Activated CD8-positive, alpha-beta memory T cell treated with anti-CD3 and anti-CD28 coated beads, Interleukin-2, amount 50 U/mL, for 4 hours (primary cell): ENCODE data around the gene FANK1.
"Not testable (repeated sequence)": the region's sequence is repeated elsewhere in the genome, so short reads cannot be mapped to it uniquely, and the experiment has no call there.

Source experiments
- DNase-seq: peaks from one replicate; pipeline ENCODE4 v3.0.0-alpha.2; 2020

The FANK1 gene

GRCh38 chr10:125892402-125892801 lies 4.0 kb upstream of the FANK1 start:
- DNase-seq: not testable (repeated sequence)

DNA sequence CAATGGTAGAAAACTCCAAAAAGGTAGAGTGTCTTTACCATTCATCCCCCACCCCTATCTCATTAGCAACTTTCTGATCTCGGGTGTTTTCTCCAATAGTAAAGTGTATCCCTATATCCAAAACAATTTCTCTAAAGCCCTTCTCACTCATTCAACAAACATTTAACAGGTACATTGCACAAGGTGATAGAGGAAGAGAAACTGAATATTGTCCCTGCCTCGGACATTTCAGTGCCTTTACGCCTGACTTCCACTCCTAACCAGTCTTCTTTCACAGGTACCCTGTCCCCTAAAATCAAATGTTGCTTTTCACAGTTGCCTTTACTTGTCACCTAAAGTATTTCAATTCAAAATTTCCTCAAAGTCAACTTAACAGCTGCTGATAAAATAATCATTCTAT lies 2.2 kb upstream of the FANK1 start:
- not testable (repeated sequence) for DNase-seq

GRCh38 chr10:125895130-125896087 lies 955 bp upstream of the FANK1 start:
- peak; percentile 36 for DNase-seq

- not testable (repeated sequence) for DNase-seq
These were observed 953 bp downstream of the FANK1 start for GRCh38 chr10:125897317-125897716.

DNA sequence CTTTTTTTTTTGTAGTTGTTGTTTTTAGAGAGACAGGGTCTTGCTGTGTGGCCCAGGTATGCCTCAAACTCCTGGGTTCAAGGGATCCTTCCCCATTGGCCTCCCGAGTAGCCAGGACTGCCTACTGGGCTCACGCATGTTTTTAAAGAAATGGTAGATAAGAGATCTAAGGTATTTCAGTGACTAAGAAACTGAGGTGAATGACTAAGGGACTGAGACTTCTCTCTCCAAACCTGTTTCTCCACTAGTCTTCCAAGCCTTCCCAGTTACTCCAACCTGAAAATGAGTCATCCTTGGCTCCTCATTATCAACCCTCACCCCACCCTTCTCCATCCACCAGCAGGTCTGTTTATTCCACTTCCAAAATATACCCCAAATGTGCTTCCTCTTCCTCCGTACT lies 4.6 kb downstream of the FANK1 start:
- DNase-seq: not testable (repeated sequence)

DNA sequence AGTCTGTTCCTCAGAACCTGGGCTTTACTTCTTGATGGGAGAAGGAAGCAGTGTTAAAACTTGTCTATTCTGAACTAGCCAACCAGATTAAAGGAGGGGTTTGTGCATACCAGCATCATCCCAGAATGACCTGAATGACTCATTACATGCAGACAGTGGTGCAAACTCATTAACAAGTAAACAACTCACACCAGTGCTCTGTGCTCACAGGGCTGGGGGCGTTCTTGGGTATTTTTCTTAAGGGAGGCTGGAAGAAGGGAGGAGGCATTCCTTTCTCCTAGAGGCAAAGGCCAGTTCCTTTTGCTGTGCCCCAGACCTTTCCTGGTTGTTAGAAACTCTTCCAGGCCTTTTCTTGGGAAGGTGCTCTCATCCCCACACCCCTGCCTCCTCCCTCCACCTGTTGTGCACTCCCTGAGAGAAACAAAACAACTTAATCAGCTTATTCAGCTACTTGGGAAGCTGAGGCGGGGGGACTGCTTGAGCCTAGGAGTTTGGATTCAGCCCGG lies 6.8 kb downstream of the FANK1 start:
- not testable (repeated sequence) for DNase-seq

GRCh38 chr10:125905069-125905994 lies 9.0 kb downstream of the FANK1 start:
- DNase-seq: not testable (repeated sequence)

DNA sequence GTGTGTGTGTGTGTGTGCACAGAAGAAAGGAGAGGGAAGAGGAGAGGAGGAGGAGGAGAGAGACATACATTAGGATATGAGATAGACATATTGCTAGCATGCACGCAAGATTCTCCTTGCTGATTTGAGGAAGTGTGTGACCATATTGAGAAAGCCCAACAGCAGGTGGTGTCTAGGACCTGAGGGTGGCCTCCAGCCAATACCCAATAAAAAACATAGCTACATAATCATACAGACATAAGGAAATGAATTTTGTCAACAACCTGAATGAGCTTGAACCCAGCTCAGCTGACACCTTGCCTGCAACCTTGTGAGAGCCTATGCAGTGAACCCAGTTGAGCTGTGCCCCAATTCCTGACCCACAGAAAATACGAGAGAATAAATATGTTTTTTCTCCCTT lies 11.2 kb downstream of the FANK1 start:
- not testable (repeated sequence) for DNase-seq

DNA sequence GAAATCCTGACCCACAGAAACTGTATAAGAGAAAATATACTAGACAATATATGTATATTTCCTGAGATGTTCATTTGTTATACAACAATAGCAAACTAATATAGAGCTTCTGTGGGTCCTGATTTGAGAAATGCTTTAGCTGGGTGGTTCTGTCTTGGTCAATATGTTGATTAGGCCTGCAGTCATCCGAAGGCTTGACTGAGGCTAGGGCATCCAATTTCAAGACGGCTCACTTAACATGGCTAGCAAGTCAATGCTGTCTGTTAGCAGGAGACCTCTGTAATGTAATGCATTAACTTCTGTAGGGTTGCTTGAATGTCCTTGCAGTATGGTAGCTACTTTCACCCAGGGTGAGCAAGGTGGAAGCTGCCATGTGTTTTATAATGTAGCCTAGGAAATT lies 12.4 kb downstream of the FANK1 start:
- not testable (repeated sequence) for DNase-seq

DNA sequence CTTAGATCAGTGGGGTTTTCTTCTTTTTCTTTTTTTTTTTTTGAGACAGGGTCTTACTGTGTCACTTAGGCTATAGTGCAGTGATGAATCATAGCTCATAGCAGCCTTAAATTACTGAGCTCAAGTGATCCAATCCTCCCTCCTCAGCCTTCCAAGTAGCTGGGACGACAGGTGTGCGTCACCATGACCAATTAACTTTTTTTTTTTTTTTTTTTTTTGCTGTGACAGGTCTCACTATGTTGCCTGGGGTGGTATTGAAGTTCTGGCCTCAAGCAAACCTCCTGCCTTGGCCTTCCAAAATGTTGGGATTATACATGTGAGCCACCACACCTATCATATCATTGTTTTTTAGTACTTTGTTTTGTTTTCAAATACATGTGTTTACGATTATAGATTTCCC lies 13.1 kb downstream of the FANK1 start:
- DNase-seq: not testable (repeated sequence)

- DNase-seq: no peak
These were observed 14.8 kb downstream of the FANK1 start for GRCh38 chr10:125911145-125911544.

GRCh38 chr10:125911990-125912389 lies 15.6 kb downstream of the FANK1 start:
- DNase-seq: no peak

- DNase-seq: not testable (repeated sequence)
These were observed 16.9 kb downstream of the FANK1 start for GRCh38 chr10:125913277-125913676.

GRCh38 chr10:125916977-125917376 lies 20.6 kb downstream of the FANK1 start:
- no peak for DNase-seq

- not testable (repeated sequence) for DNase-seq
These were observed 21.5 kb downstream of the FANK1 start for GRCh38 chr10:125917704-125918361.

DNA sequence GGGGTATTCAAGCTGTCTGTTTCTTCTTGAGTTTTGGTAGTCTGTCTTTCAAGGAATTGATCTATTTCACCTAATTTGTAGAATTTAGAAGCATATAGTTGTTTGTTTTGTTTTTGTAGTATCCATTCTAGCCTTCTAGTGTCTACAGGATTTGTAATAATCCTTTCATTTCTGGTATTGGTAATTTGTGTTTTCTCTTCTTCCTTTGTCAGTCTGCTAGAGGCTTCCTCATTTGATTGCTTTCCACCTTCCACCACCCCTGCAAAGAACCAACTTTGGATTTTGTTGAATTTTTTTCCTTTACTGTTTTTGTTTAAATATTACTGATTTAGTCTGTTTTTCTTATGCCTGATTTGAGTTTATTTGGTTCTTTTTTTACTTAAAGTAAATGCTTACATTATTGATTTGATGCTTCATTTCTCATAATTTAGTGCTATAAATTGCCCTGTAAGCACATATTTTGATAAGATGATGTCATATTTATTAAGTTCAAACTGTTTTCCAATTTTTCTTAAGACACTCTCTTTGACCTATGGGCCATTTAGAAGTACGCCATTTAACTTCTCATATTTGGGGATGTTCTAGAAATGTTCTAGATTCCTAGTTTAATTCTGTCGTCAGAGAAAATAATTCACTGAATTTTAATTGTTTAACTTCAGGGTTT lies 25.4 kb downstream of the FANK1 start:
- DNase-seq: not testable (repeated sequence)

DNA sequence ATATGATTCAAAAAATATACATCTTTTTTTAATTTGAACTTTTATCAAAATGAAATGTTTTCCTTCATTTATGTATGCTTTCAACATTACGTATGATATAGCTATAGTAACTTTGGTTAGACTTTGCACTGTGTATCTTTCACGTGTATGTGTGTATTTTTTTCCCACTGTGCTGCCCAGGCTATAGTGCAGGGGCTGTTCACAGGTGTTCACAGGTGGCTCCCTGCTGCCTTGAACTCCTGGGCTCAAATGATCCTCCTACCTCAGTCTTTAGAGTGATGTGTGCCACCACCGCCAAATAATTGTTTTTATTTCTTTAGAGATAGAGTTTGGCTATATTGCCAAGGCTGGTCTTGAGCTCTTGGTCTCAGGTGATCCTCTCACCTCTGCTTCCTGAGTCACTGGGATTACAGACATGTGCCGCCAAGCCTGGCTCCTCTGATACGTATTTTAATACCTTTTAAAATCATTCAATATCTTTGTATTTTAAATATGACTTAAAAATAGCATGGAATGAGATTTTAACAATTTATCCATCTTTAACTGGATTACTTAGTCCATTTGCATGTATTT lies 29.0 kb downstream of the FANK1 start:
- no peak for DNase-seq

- DNase-seq: no peak
These were observed 29.9 kb downstream of the FANK1 start for GRCh38 chr10:125926247-125926646.

DNA sequence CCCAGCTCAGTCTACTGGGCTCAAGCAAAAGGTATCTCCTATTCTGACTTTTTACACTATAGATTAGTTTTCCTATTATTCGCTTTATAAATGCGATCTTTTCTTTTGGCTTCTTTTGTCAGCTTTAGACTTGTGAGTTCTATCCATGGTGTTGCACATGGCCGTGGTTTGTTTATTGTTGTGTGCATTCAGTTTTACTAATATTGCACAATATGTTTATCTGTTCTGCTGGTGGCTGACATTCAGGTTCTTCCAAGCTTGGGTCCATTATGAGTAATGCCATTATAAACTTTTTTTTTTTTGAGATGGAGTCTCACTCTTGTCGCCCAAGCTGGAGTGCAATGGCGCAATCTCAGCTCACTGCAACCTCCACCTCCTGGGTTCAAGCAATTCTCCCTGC lies 30.9 kb downstream of the FANK1 start:
- not testable (repeated sequence) for DNase-seq

DNA sequence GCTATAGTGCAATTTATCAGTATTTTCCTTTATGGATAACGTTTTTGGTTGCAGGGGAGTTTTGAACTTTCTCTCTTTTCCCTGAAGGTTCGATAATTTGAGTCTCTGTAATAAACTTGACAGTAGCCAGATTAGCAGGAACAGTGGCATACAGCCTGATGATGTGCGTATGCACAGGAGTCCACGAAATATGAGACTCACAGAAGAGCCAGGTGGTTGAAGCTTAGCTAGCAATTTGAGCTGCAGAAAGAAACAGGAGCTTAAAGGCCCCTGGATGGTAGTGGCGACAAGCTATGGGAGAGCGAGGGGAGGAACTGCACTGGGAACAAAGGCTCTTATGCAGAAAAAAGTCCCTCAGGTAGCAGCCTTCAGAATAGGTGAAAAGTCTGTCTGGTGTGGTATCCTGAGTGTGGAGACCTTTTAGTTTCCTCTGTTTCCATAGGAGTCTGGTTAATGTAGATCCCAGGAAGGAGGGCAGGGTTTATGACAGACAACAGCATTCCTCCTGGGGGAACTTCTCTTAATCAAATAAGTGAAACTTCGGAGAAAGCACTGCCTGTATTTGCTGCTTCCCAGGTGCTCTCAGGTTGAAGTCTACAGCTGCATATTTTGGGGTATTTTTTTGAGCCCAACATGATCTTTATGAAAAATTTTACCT lies 32.7 kb downstream of the FANK1 start:
- DNase-seq: no peak

GRCh38 chr10:125929618-125930017 lies 33.3 kb downstream of the FANK1 start:
- DNase-seq: no peak
